CD4-positive, alpha-beta T cell treated with Interferon alpha-2 for 1 hour (primary cell): ENCODE measurements around the gene LCN1.
"Not testable (repeated sequence)": the region's sequence is repeated elsewhere in the genome, so short reads cannot be mapped to it uniquely, and the experiment has no call there.

Experiments used
- DNase-seq, 2 donors: peaks; one replicate each; pipeline ENCODE4 v3.0.0-alpha.2; 2020 to 2022

LCN1 gene

GRCh38 chr9:135549478-135550343, 28.5 kb downstream of the LCN1 start:
- not testable (repeated sequence) for DNase-seq

- DNase-seq = no peak
Observed at GRCh38 chr9:135550344-135550918, 29.2 kb downstream of the LCN1 start.

GRCh38 chr9:135551031-135551430, 29.8 kb downstream of the LCN1 start:
- DNase-seq = no peak

- DNase-seq = no peak
Observed at GRCh38 chr9:135551456-135551855, 30.2 kb downstream of the LCN1 start.

GRCh38 chr9:135552021-135552697, 30.9 kb downstream of the LCN1 start:
- no peak for DNase-seq

GRCh38 chr9:135552698-135553171, 31.5 kb downstream of the LCN1 start:
- no peak for DNase-seq

GRCh38 chr9:135554718-135555117, 33.5 kb downstream of the LCN1 start:
- DNase-seq = no peak

- no peak for DNase-seq
Observed at GRCh38 chr9:135555203-135555602, 34.0 kb downstream of the LCN1 start.

- no peak for DNase-seq
Observed at GRCh38 chr9:135555910-135556309, 34.7 kb downstream of the LCN1 start.

- DNase-seq = no peak
Observed at GRCh38 chr9:135559606-135560005, 38.4 kb downstream of the LCN1 start.

- no peak for DNase-seq
Observed at GRCh38 chr9:135561391-135562234, 40.4 kb downstream of the LCN1 start, which contains the start of gene PAEP. PAEP (plus strand) TSS chr9:135561756.

GRCh38 chr9:135562235-135562745, 41.0 kb downstream of the LCN1 start:
- DNase-seq = no peak

GRCh38 chr9:135563039-135563476, 41.8 kb downstream of the LCN1 start:
- DNase-seq = no peak

GRCh38 chr9:135563858-135564257, 42.6 kb downstream of the LCN1 start:
- DNase-seq = no peak

- no peak for DNase-seq
Observed at GRCh38 chr9:135565141-135565628, 43.9 kb downstream of the LCN1 start.

- no peak for DNase-seq
Observed at GRCh38 chr9:135565636-135566035, 44.4 kb downstream of the LCN1 start.

GRCh38 chr9:135566552-135566951, 45.3 kb downstream of the LCN1 start:
- DNase-seq = no peak

- DNase-seq = no peak
Observed at GRCh38 chr9:135567311-135567710, 46.1 kb downstream of the LCN1 start.

GRCh38 chr9:135568026-135568425, 46.8 kb downstream of the LCN1 start:
- DNase-seq = no peak

- no peak for DNase-seq
Observed at GRCh38 chr9:135570456-135570855, 49.2 kb downstream of the LCN1 start.

- DNase-seq = no peak
Observed at GRCh38 chr9:135572233-135572632, 51.0 kb downstream of the LCN1 start.

- no peak for DNase-seq
Observed at GRCh38 chr9:135573124-135573523, 51.9 kb downstream of the LCN1 start.
